ENCODE data around the gene FIBCD1. TPM values are rescaled to one million over a fixed set of nuclear protein-coding genes. Genes with fewer than 3 reads are reported as not detected.

FIBCD1 gene, protein sequence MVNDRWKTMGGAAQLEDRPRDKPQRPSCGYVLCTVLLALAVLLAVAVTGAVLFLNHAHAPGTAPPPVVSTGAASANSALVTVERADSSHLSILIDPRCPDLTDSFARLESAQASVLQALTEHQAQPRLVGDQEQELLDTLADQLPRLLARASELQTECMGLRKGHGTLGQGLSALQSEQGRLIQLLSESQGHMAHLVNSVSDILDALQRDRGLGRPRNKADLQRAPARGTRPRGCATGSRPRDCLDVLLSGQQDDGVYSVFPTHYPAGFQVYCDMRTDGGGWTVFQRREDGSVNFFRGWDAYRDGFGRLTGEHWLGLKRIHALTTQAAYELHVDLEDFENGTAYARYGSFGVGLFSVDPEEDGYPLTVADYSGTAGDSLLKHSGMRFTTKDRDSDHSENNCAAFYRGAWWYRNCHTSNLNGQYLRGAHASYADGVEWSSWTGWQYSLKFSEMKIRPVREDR
- total RNA-seq (2014; rRNA removed; shearing (Covaris generic)): 3.3 and 11.0 TPM in 2 replicates

DNA sequence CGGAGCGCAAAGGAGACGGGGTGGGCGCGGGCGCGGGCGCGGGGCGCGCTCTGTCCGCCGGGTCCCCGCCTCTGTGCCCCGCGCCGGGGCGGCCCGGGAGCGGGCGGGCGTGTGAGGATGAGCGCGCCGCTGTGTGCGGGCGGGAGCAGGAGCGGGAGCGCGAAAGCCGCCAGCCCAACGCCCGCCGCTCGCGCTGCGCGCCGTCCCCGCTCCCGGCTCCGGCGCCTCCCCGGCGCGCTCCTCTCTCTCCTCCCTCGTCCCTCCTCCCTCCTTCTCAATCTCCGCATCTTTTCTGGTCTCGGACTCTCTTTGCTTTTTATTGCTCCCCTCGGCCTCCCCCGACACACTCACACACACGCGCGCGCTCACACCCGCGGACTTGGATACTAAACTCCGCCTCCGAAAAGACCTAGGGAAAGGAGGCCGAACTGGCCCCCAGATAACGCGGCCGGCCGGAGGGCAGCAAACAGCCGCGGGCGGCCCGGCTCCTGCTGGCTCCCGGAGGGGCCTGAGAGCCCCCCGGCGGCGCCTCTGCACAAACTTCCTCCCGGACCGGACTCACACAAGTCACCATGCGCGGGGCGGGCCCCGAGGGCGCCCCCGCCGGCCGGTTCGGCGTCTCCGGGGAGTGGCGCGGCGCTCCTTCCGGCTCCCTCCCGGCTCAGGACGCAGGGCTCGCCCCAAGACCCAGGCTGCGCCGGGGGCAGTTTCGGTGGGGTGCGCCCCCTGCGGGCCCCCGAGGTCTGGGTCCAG, at the start of gene FIBCD1:
FIBCD1 (minus strand) TSS at position 596 of the 753 bp plus-strand sequence. CDS start 640 bp downstream, outside the sequence.
- DNase-seq (ENCODE audit: low read depth): peak; percentile 82

DNA sequence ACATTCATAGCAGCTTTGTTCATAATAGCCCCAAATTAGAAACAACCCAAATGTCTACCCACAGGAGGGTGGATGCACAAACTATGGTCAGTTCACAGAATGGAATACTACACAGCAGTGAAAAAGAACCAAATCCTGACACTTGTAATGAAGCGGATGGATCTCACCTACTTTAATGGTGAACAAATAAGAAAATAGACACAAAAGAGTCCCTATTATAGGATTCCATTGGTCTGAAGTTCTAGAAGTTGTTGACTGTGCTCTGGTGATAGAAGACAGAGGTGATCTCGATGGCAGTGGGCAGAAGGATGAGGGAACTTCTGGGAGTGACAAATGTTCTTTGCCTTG, 49.3 kb upstream of the FIBCD1 start:
- no peak for DNase-seq (ENCODE audit: low read depth)

DNA sequence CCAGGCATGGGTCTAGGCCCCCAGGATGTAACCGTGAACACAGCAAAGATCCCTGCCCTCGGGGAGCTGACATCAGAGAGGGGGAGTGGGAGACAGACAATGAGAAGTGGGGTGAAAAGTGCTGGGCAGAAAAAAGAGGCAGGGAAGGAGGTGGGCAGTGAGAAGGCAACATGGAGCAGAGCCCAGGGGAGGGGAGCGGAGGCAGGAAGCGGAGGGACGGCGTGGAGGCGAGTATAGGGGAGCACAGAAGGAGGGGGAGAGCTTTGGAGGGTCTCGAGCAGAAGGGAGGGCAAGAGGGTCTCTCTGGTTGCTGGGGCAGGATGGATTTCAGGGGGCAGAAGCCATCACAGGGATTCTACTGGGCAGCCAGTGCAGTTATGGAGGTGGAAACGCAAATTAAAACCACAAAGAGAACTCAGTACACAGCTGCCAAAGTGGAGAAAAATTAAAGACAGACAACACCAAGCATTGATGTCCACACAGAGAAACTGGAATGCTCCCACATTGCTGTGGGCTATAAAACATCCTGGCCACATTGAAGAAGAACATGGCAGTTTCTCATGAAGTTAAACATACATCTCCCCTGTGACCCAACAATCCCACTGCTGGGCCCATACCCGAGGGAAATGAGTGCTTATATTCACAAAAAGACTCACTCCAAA, 48.8 kb upstream of the FIBCD1 start:
- DNase-seq (ENCODE audit: low read depth): no peak

DNA sequence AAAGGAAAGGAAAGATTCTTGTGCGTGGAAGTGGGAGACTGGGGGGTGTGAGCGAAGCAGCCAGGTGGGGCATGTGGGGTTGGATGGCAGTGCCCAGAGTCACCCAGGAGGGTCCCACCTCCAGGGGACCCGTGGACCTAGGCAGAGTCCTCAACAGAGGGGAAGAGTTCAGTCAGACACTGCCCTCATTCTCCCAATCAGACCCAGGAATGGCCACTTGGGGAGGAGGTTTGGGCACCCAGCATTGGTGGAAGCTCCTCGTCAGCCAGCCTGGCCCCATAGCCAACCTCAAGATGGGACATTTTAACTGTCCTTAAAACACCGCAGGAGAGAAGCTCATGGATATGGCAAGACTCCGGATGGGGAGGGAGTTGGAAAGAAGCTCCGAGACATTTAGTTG, 48.0 kb upstream of the FIBCD1 start:
- no peak for DNase-seq (ENCODE audit: low read depth)

DNA sequence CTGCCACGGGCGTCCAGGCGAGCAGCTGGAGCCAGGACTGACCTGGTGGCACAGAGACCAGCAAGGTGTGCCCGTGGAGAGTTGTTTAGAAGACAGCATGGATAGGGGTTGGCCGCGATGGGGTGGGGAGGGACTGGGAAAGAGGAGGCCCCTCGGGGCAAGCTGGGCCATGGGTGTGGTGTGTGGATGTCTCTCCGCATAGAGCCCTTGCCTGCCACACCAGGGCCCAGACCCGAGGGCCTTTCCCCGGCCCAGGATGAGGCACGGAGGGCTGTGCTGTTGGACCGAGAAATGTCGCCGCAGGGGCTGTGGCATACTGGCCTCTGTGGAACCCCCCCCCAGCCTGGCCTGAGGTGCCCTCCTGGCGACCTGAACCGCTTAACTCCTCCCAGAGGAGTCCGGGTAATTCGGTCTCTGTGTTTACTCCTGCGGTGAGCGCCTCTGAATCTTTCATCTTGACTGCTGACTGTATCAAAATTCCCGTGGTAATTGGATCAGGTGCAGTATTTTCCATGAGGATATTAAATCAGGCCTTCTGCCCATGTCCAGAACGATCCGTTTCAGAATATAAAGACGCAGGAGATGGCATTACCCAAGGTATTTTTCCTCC, 47.4 kb upstream of the FIBCD1 start:
- DNase-seq (ENCODE audit: low read depth): no peak

DNA sequence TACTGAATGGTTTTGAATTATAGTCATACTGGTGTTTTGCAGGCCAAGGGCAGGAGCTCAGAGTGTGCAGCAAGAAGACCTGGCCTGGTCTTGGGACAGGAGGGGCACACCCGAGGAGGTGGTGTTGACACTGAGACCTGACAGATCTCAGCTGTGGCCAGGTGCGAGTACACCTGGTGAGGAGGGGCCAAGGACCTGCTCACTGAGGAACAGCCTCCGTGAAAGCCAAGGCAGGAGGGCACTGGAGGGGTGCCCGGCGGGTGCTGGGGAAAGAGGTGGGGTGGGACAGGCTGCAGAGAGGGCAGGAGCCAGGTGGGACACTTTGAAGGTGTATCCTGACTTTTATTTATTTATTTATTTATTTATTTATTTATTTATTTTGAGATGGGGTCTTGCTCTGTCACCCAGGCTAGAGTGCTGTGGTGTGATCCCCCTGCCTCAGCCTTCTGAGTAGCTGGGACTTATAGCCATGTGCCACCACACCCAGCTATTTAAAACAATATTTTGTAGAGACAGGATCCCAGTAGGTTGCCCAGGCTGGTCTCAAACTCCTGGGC, 46.6 kb upstream of the FIBCD1 start:
- no peak for DNase-seq (ENCODE audit: low read depth)

DNA sequence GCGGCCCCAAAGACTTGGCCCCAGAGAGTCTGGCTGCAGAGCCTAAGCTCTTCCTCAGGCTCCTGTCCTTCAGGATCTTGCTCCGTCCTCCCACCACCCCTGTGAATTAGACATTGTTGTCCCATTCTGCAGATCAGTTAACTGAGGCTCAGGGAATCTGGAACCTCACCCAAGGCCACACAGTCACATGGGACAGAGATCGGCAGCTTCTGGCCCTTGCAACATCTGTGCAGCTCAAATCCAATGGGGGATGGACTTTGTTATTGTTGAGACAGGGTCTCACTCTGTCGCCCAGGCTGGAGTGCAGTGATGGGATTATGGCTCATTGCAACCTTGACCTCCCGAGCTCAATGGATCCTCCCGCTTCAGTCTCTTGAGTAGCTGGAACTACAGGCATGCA, 46.0 kb upstream of the FIBCD1 start:
- no peak for DNase-seq (ENCODE audit: low read depth)

DNA sequence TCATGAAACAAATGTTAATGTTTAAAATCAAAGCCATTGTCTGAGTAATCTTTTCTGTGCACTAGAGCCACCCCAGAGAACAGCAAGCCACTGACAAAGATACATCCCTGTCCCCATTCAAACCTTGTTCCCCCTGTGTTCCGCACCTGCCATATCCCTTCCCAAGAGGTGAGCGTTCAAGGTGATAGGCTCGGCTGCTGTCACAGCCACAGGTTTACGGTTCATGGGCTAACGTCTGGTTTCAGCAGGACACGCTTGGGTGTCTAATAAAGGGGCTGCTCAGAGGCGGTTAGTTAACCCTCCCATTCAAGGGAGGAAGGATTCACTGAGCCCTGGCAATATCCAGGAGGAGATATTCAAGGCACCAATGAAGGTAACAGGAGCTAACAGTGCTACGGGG, 45.5 kb upstream of the FIBCD1 start:
- DNase-seq (ENCODE audit: low read depth): no peak

DNA sequence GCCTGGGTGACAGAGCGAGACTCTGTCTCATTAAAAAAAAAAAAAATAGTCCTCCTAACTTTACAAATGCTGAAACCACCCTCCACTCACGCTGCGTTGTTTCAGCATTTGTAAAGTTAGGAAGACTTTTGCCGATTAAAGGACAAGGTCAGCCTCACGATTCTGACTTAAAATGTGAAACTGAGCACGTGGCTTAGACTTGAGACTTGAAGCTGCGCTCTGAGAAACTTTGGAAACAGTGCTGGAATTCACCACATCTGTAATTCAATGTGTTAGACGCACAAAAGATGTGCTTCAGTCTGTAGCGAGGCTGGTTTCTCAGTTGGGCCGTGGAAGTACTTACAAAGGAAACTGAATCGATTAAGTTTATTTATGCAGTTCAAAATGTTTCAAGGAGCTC, 44.9 kb upstream of the FIBCD1 start:
- DNase-seq (ENCODE audit: low read depth): no peak

DNA sequence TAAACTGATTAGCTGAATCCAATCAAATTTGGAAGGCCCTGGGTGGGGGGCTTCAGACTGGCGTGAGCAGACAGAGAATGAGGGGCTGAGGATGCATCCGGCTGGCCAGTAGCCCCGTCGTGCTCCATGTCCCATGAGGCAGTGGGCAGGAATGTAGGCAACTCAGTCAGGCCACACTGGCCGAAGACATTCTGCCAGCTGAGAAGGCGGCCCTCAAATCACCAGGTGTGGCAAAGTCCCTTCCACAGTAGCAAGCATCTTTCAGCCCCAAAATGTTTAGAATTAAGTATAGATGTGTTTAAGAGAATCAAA, 44.3 kb upstream of the FIBCD1 start:
- no peak for DNase-seq (ENCODE audit: low read depth)

DNA sequence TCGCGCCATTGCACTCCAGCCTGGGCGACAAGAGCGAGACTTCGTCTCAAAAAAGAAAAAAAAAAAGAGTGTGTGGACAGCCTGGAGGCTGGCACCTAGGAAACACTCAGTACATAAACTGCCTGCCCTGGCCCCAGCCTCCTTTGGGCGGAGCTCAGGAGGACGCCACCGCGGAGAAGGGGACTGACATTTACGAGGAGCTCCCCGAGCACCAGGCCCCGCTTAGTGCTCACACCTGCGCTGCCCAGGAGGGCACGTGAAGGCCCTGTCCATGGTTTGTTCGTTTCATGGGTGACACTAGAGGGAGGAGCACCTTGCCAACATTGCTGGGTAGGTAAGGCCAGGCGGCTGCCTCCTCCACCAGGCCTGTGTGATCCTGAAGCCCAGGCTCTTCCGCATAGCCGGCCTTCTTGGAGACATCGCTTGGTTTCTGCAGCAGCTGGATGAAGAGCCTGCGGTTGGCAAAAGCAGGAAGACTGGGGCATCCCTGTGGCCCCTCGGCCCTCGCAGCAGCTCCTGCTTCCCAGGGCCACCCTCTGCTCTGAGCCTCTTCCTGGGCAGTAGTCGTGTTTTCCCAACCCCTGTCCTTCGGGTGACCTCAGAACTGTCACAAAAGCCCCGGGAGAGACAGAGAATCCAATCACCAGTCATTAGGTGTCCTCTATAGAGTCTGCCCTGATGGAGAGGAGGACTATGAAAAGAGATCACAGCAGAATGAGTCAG, 43.8 kb upstream of the FIBCD1 start:
- DNase-seq (ENCODE audit: low read depth): no peak

DNA sequence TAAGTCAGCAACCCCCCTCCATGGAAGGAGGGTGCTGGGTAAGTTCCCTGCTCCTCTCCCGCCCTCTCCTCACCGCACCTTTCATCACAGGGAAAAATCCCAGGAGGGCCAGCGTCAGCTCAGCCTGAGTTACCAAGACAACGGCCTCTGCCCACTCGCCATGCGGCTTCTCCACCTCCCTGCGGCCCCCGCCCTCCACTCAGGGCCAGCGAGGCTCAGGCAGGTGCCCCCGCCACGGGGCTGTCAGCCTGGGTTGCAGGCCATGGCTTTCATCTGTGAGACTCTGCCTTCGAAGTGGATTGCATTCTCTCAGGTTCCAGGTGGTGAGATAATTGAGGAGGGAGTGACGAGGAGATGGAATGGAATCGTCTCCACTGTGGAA, 42.7 kb upstream of the FIBCD1 start:
- DNase-seq (ENCODE audit: low read depth): no peak

DNA sequence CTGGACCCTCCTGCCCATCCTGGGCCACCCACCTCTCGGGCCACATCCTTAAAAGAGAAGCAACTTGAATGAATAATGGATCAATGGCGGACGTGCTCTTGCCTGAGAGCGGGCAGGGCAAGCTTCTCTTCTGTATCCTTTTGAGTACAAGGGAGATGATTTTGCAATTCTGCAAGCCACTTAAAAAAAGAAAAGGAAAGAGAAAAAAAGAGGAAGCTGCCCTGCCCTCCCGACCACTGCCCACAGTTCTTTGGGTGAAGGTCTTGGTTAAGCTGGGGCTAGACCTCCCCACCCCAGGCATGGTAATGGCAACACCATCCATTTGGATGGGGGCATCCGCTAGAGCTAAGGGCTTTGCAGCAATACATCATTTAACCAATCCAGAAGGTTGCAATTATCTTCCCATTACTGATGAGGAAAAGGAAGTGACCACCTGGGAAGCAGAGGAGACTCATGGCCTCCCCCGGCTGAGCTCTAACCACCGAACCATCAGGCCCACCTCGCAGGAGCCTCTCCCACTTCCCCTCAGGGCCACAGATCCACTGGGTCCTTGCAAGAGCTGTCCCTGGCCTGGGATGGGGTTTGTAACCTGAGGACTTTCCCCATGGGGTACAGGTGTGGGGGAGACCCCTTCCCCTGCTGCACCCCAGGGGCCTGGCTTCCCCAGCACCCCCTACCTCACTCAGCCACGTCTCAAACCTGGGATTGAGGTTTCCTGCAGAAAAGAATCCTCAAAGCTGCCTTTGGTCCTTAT, 42.1 kb upstream of the FIBCD1 start:
- DNase-seq (ENCODE audit: low read depth): no peak

DNA sequence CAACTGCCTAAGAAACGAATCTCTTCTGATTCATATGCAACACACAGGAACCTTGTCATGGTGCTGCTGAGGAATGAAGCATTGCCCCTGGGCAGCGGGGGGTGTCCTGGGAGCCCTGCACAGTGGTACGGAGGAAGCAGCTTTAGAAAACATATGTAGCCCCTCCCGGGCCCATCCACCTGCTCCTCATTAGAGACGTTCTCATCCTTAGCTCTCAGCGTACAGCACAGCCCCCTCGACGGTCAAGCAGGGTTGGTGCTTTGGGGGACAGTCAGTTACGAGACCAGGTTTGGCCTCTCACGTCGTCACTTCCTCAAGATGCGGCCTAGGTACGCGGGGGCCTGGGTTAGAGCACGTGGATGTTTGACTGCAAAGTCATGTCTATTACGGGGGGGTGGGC, 41.5 kb upstream of the FIBCD1 start:
- no peak for DNase-seq (ENCODE audit: low read depth)

DNA sequence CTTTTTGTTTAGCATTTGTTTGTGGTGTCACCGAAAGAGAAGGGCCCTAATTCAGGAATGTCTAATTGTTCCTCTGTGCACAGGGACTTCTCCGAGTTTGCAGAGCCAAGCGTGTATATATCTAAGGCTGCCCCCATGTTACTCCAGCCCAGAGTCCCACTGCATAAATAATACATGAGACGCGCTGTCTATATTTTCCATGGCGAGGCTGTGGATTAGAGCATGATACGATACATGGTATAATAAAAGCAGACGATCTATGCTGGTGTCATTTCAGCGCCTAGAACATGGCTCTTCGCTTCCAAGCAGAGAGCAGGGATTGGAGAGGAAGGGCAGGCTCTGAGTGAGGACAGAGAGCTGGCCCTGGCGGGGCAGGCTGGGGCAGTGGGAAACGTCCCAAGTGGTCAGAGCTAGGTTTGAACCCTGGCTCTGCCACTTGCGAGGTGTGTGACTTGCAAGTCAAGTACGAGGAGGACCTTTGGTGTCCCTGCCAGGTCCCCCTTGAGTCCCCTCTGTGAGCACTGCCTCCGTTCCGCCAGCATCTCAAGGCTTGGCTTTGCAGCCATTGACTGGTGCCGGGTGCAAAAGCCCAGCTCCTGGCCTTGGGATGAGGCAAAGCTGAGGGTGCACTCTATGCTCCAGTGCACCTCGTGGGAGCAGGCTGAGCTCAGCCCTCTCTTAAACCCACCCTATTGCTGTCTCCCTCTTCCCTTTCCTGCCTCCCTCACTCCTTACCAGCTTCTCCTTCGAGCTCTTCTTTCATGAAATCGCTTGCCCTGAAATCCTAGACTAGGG, 40.7 kb upstream of the FIBCD1 start:
- no peak for DNase-seq (ENCODE audit: low read depth)

DNA sequence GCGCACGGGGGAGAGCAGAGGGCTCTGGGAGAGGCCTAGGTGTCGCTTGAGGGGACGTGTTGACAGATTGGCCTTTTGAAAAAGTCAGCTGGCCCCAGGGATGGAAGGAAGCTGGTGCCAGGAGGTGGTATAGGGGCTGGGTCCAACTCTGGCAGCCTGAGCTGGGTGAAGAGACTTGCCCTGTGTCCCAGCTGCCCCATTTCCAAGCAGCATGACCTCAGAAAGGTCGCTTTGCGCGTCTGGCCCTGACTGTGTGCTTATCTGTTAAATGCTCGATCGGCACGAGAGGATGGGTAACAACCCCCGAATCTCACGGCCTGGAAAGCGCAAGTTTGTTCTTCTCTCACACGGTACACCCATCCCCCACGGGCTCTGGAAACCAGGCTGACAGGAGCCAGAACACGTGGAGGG, 38.8 kb upstream of the FIBCD1 start:
- DNase-seq (ENCODE audit: low read depth): no peak

DNA sequence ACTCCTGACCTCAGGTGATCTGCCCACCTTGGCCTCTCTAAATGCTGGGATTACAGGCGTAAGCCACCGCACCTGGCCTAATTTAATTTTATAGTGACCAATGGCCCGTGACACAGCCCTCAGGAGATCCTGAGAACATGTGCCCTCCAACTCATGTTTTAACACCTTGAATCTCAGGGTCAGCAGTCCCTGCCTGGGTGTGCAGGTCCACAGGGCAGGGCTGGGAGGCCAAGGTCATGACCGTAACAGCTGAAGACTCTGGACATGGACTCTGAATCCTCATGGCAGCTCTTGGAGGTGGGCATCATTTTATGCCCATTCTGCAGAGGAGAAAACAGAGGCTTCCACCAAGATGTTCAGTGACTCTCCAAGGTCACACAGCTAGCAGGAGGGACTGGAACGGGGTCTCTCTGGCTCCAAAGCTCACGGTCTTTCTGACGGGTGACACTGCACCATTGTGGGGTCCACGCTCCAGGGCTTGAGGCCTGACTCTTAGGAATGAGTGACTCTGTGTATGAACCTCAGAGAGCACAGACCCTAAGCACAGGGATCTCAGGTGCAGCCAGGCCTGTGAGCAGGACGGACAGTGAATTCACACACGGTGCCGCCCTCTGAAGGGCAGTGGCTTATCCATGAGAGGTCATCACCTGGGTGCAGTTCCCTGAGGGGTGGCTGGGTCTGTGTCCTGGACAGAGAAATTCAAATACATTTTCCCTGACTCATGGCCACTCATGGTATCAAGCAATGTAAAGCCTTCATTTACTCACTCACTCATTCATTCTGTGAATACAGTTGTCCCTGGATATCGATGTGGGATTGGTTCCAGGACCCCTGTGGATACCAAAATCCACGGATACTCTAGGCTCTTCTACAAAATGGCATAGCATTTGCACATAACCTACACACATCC, 37.1 kb upstream of the FIBCD1 start:
- DNase-seq (ENCODE audit: low read depth): no peak

DNA sequence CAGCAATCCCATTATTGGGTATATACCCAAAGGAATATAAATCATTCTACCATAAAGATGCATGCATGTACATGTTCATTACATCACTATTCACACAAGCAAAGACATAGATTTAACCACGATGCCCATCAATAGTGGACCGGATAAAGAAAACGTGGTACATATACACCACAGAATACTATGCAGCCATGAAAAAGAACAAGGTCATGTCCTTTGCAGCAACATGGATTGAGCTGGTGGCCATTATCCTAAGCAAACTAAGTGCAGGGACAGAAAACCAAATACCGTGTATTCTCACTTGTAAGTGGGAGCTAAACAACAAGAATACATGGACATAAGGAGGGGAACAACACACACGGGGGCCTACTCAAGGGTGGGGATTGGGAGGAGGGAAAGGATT, 36.1 kb upstream of the FIBCD1 start:
- no peak for DNase-seq (ENCODE audit: low read depth)

DNA sequence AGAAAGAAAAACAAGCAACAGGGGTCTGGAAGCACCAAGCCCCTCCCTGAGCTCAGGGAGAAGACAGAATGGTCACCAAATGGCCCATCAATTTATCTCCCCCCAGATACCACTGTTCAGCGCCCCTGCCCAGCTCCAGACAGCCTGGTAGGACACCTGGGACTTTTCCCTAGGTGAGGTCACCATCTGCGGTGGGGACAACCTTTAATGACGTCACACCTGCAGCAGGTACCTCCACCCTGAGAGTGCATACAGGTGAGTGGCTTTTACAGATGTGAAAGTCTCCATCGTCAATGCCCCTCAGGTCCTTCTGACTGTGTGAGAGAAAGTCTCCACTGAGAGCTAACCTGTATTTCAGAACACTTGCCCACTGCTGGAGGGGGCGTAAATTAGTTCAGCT, 35.6 kb upstream of the FIBCD1 start:
- no peak for DNase-seq (ENCODE audit: low read depth)
